CD14-positive monocyte (primary cell): ENCODE data around the gene CYP2R1. TPM values are rescaled to one million over a fixed set of nuclear protein-coding genes. Genes with fewer than 3 reads are reported as not detected.

Source experiments
- DNase-seq, 3 donors: peaks; one replicate each; pipeline ENCODE4 v3.0.0-alpha.2; 2011 to 2022
- H2AFZ ChIP-seq: 2 replicates; pipeline ENCODE4 v1.6.0; 2012; ENCODE audit warnings: mild to moderate bottlenecking, low read depth, low read length, inconsistent platforms; ENCODE audit not compliant: insufficient read depth, poor library complexity, severe bottlenecking
- H3K27ac ChIP-seq, 2 donors: 1 replicate in 1 of 2; 2 replicates in 1 of 2; pipeline ENCODE4 v1.5.1; 2012 to 2013; ENCODE audit warnings: low read length in 2 of 2, control low read depth in 1 of 2, inconsistent platforms in 1 of 2, low read depth in 1 of 2, mild to moderate bottlenecking in 1 of 2
- H3K27me3 ChIP-seq, 2 donors: one replicate each; pipeline versions ENCODE4 v1.6.0 to v1.6.1; 2011 to 2013; ENCODE audit warnings: low read length in 2 of 2; ENCODE audit not compliant: control insufficient read depth in 2 of 2, insufficient read depth in 2 of 2
- H3K36me3 ChIP-seq, 2 donors: replicated peaks in 1 of 2; 1 replicate in 1 of 2; 2 replicates in 1 of 2; pipeline versions ENCODE4 v1.5.1 to v1.6.1; 2012 to 2013; ENCODE audit warnings: low read length in 2 of 2, control low read depth in 1 of 2, inconsistent platforms in 1 of 2, mild to moderate bottlenecking in 1 of 2; ENCODE audit not compliant: insufficient read depth in 2 of 2, control insufficient read depth in 1 of 2
- H3K4me1 ChIP-seq, 2 donors: 1 replicate in 1 of 2; 2 replicates in 1 of 2; pipeline versions ENCODE4 v1.5.1 to v1.6.1; 2012 to 2013; ENCODE audit warnings: low read length in 2 of 2, control low read depth in 1 of 2, inconsistent platforms in 1 of 2, mild to moderate bottlenecking in 1 of 2, moderate library complexity in 1 of 2; ENCODE audit not compliant: insufficient read depth in 2 of 2, control insufficient read depth in 1 of 2
- H3K4me2 ChIP-seq: replicated peaks from 2 replicates; pipeline ENCODE3; 2012; ENCODE audit warnings: low read length, moderate library complexity, mild to moderate bottlenecking; ENCODE audit not compliant: poor library complexity, severe bottlenecking; ENCODE audit errors: extremely low read depth
- H3K4me3 ChIP-seq, 3 experiments: fragments of 200-600 bp in 1 of 3; sonication (generic) in 1 of 3; replicated peaks in 1 of 3; 1 replicate in 2 of 3; 2 replicates in 1 of 3; pipeline ENCODE4 v1.5.1; 2011 to 2013; ENCODE audit warnings: low read length in 3 of 3, mild to moderate bottlenecking in 3 of 3, control low read depth in 2 of 3, low read depth in 2 of 3, inconsistent platforms in 1 of 3, moderate library complexity in 1 of 3
- H3K79me2 ChIP-seq: 2 replicates; pipeline ENCODE4 v1.6.0; 2012; ENCODE audit warnings: mild to moderate bottlenecking, control low read depth, inconsistent platforms, low read length, moderate library complexity; ENCODE audit not compliant: insufficient read depth
- H3K9ac ChIP-seq: 2 replicates; pipeline ENCODE4 v1.6.0; 2017; ENCODE audit warnings: low read length, mild to moderate bottlenecking; ENCODE audit not compliant: insufficient read depth, poor library complexity, severe bottlenecking
- H3K9me3 ChIP-seq, 2 donors: replicated peaks in 1 of 2; 1 replicate in 1 of 2; 2 replicates in 1 of 2; pipeline versions ENCODE4 v1.5.1 to v1.6.1; 2012 to 2013; ENCODE audit warnings: low read length in 2 of 2, control low read depth in 1 of 2; ENCODE audit not compliant: control insufficient read depth in 1 of 2, insufficient read depth in 1 of 2
- H4K20me1 ChIP-seq: 2 replicates; pipeline ENCODE4 v1.6.0; 2012; ENCODE audit warnings: mild to moderate bottlenecking, low read length, control low read depth, moderate library complexity; ENCODE audit not compliant: insufficient read depth
- H3K27ac Mint-ChIP-seq, 7 donors: one replicate each; pipeline ENCODE4 v1.8.0; 2020; ENCODE audit warnings: mild to moderate bottlenecking in 7 of 7, mixed read lengths in 7 of 7, moderate library complexity in 6 of 7, inconsistent platforms in 2 of 7
- H3K27me3 Mint-ChIP-seq, 3 donors: one replicate each; pipeline ENCODE4 v1.8.0; 2021 to 2022; ENCODE audit warnings: low read depth in 3 of 3, mild to moderate bottlenecking in 3 of 3, mixed read lengths in 3 of 3, moderate library complexity in 3 of 3, inconsistent platforms in 1 of 3
- H3K36me3 Mint-ChIP-seq, 2 donors: one replicate each; pipeline ENCODE4 v1.8.0; 2020; ENCODE audit warnings: mixed read lengths in 2 of 2, inconsistent platforms in 1 of 2, mild to moderate bottlenecking in 1 of 2
- H3K4me1 Mint-ChIP-seq: one replicate; pipeline ENCODE4 v1.8.0; 2020; ENCODE audit warnings: mild to moderate bottlenecking, mixed read lengths
- H3K4me3 Mint-ChIP-seq, 2 donors: one replicate each; pipeline ENCODE4 v1.8.0; 2020; ENCODE audit warnings: mild to moderate bottlenecking in 2 of 2, mixed read lengths in 2 of 2, moderate library complexity in 1 of 2
- H3K9me3 Mint-ChIP-seq, 7 donors: one replicate each; pipeline ENCODE4 v1.8.0; 2020 to 2022; ENCODE audit warnings: mixed read lengths in 7 of 7, mild to moderate bottlenecking in 6 of 7, moderate library complexity in 6 of 7, inconsistent platforms in 2 of 7
- WGBS: methylation state at CpG from one replicate; pipeline ENCODE4 v1.1.5; 2013; ENCODE audit warnings: missing lambda C conversion rate; ENCODE audit not compliant: insufficient coverage; 5-methylcytosine and 5-hydroxymethylcytosine counted together
- intact Hi-C, 2 donors: fragments of 100-400 bp; cut with micrococcal nuclease; formaldehyde crosslinking; loops; one replicate each; pipeline versions ENCODE4 v1.15.0 to v1.15.1; 2023
- polyA plus RNA-seq, 3 donors: library from polyadenylated mRNA; depleted of rRNA in 1 of 3; unstranded in 2 of 3; stranded (reverse) in 1 of 3; fragments of 300-500 nt in 2 of 3; fragments of >200 nt in 1 of 3; fragmentation: Illumina TruSeq in 2 of 3; gene quantifications; 1 replicate in 2 of 3; 2 replicates in 1 of 3; pipeline ENCODE4 v1.2.3, GENCODE V29; 2012 to 2021
- TF ChIP-seq, protein P1 (sequence below): fragments of 200-600 bp; IDR thresholded peaks from one replicate; pipeline ENCODE4 v1.8.0; 2022; ENCODE audit warnings: antibody characterized with exemption, mild to moderate bottlenecking

Gene CYP2R1
- polyA plus RNA-seq, 3 donors = 5.4 to 8.3 (median 7.0) TPM

DNA sequence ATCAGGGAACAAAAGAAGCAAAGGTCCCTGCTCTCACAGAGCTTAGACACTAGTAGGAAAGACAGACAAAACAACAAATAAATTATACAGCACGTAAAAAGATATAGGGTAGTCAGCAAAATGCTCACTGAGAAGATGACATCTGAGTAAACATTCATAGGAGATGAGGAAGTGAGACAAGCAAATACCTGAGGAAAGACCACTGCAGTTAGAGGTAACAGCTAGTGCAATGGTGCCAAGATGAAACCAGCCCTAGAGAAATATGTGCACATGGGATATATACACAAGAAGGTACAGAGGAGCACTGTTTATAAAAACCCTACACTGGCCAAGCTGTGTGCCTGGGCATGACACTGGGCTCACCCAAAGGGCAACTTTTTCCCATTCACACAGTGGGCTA is 9.8 kb downstream of the CYP2R1 start:
- H3K27me3 Mint-ChIP-seq = no peaks in the 10 kb centered on the region
- H3K9me3 Mint-ChIP-seq = no peaks in the 10 kb centered on the region
- Histone ChIP-seq H3K4me2 (no peak overlapping the region), H4K20me1 (peaks cover 6% of the 10 kb centered on the region), H3K9ac (no peak overlapping the region), H2AFZ (no peak overlapping the region), H3K27me3 (no peaks in the 10 kb centered on the region), H3K36me3 (peaks cover 15 to 41% of the 10 kb centered on the region in 2 donors), H3K4me1 (no peaks in the 10 kb centered on the region), H3K9me3 (no peaks in the 10 kb centered on the region), H3K4me3 (no peak overlapping the region), H3K79me2 (no peaks in the 10 kb centered on the region), H3K27ac (no peak overlapping the region)
- TF ChIP-seq, protein P1, sequence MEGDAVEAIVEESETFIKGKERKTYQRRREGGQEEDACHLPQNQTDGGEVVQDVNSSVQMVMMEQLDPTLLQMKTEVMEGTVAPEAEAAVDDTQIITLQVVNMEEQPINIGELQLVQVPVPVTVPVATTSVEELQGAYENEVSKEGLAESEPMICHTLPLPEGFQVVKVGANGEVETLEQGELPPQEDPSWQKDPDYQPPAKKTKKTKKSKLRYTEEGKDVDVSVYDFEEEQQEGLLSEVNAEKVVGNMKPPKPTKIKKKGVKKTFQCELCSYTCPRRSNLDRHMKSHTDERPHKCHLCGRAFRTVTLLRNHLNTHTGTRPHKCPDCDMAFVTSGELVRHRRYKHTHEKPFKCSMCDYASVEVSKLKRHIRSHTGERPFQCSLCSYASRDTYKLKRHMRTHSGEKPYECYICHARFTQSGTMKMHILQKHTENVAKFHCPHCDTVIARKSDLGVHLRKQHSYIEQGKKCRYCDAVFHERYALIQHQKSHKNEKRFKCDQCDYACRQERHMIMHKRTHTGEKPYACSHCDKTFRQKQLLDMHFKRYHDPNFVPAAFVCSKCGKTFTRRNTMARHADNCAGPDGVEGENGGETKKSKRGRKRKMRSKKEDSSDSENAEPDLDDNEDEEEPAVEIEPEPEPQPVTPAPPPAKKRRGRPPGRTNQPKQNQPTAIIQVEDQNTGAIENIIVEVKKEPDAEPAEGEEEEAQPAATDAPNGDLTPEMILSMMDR = no peak
- no peak for DNase-seq
- intact Hi-C loops = no loop called here
- H3K4me3 Mint-ChIP-seq = no peak overlapping the region
- H3K27ac Mint-ChIP-seq = no peak overlapping the region
- WGBS = no CpG with 5 or more reads among the region's 1 CpG
- peaks cover 14% of the 10 kb centered on the region for H3K4me1 Mint-ChIP-seq
- peaks cover 25 to 30% of the 10 kb centered on the region in 2 donors for H3K36me3 Mint-ChIP-seq

DNA sequence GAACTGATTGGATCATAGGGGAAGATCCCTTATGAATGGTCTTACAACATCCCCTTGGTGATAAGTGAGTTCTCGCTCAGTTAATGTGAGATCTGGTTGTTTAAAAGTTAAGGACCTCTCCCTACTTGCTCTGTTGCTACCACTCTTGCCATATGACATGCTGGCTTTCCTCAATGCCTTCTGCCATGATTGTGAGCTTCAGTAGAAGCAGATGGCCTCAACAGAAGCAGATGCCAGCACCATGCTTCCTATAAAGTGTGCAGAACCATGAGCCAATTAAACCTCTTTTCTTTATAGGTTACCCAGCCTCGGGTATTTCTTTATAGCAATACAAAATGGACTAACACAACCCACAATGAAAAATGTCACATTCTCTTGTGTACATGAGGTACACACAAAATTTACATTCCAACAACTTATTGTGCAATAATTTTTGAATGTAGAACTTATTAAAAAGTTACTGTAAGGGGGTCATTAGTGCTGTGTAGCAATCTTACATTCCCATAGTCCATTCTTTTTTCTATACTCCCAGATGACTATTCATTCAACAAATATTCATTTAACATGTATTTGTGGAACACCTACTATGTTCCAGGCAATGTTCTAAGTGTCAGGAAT is 10.3 kb downstream of the CYP2R1 start:
- no peak overlapping the region for H3K4me3 ChIP-seq
- H3K36me3 ChIP-seq = peaks cover 20 to 46% of the 10 kb centered on the region in 2 donors
- H3K27ac ChIP-seq = no peak overlapping the region
- Mint-ChIP-seq H3K36me3 (peaks cover 27 to 33% of the 10 kb centered on the region in 2 donors), H3K4me3 (no peak overlapping the region), H3K9me3 (no peaks in the 10 kb centered on the region), H3K27me3 (no peaks in the 10 kb centered on the region), H3K27ac (no peak overlapping the region), H3K4me1 (peaks cover 11% of the 10 kb centered on the region)
- intact Hi-C loops = no loop called here
- TF ChIP-seq, protein P1 = no peak
- H3K4me2 ChIP-seq = no peak overlapping the region
- DNase-seq = no peak
- no peaks in the 10 kb centered on the region for H3K4me1 ChIP-seq
- peaks cover 3% of the 10 kb centered on the region for H4K20me1 ChIP-seq
- no peak overlapping the region for H2AFZ ChIP-seq
- no peaks in the 10 kb centered on the region for H3K79me2 ChIP-seq
- no peaks in the 10 kb centered on the region for H3K9me3 ChIP-seq
- H3K9ac ChIP-seq = no peak overlapping the region
- WGBS = no CpG with 5 or more reads among the region's 2 CpGs
- H3K27me3 ChIP-seq = no peaks in the 10 kb centered on the region
